ENCODE results near the gene SMAP2.

SMAP2 gene

GRCh38 chr1:40390857-40391256 is 17.3 kb downstream of the SMAP2 start:
- no peak for DNase-seq (ENCODE audit: low read depth, low spot score)

GRCh38 chr1:40391688-40392145 is 18.2 kb downstream of the SMAP2 start:
- DNase-seq (ENCODE audit: low read depth, low spot score) = no peak

DNA sequence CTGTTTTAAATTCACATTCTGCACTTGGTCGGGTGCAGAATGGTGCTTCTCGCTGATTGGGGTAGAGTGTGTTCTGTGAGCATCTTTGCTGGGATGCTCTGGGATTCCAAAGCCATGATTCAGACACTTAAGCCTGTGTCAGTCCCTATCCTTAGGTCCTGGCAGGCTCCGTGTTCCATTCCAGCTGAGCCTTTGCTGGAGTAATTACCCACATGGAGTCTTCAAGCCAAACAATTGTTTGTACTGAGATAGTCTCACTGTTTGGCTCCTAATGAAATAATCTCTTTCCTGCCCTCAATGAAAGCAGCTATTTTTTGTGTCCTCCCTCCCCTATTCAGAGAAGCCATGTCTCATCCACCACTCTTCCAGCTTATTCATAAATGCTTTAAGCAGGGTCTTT is 18.7 kb downstream of the SMAP2 start:
- DNase-seq (ENCODE audit: low read depth, low spot score) = peak; percentile 4

DNA sequence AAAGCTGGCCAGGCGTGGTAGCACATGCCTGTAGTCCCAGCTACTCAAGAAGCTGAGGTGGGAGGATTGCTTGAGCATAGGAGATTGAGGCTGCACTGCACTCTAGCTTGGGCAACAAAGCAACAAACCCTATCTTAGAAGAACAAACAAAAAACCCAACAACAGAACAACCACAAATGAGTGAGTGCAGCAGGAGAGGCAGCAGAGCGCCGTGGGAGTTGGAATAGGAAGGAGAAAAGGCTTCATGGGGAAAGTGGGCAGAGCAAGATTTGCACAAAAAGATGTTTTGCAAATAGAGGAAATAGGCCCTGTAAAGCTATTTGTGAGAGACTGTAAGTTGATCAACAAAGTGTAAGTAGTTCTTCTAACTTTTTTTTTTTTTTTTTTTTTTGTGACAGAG is 19.6 kb downstream of the SMAP2 start:
- no peak for DNase-seq (ENCODE audit: low read depth, low spot score)

DNA sequence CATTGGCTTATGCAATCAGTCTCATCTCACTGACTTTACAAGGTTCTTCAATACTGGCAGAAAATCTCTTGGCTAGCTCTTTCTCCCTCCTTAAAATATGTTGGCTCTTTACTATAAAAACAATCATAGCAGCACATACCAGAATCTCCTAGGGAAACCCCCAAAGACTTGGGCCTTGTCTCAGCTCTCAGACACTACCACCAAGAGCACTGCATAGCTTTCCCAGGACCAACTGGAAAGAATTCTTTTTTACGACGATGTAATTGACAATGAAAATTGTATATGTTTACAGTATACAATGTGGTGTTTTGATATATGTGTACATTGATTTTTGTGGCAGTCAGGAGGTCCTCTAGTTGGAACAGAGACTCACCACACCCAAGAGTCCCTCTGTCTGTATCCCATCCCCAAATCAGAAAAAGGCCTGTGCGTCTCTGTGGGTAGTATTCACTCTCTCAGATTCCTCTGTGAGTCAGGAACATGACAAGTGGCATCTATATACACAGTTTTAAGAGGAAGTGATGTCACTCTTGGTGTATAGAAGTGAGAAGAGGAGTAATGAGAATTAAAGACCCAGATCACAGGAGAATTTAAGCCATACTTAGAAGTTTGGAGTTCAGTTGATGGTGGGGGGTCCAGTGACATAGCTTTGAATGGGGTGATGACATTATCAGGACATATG is 21.1 kb downstream of the SMAP2 start:
- DNase-seq (ENCODE audit: low read depth, low spot score) = no peak

GRCh38 chr1:40395190-40396175 is 22.0 kb downstream of the SMAP2 start:
- no peak for DNase-seq (ENCODE audit: low read depth, low spot score)

DNA sequence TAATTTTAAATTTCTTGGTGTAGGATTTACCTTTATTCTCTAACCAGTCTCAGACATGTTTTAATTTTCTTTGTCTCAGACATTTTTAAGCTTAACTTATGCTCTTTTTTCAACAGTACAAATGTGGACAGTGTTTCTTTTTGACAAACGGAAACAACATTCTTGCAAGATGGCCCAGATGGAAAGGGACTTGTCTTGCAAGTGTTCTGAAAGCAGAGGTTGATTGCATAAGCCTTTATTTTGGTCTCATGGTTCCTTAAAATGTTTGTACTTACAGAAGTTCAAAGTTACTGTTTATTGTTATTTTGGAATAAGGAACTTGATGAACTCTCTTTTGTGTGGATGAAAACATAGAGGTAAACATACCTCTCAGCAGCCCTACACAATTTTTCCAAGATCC is 22.9 kb downstream of the SMAP2 start:
- DNase-seq (ENCODE audit: low read depth, low spot score) = no peak

DNA sequence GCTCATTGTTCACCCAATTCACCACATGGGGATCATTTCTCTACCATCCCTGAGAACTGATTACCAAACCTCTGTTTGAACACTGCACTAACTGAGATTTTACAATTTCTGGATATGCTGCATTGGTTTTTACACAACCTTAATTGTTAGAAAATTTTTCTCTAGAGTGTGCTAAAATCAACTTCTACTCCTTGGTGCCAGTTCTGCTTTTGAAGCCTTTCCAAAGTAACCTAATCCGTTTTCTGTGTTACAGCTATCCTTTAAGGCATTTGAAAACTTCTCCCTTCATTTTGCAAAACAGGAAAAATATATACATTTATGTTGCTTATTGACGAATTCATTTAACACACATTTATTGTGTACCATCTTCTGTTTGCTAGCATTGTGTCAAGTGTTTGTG is 23.7 kb downstream of the SMAP2 start:
- DNase-seq (ENCODE audit: low read depth, low spot score) = no peak

GRCh38 chr1:40399984-40400704 is 26.6 kb downstream of the SMAP2 start:
- no peak for DNase-seq (ENCODE audit: low read depth, low spot score)

GRCh38 chr1:40401473-40402201 is 28.1 kb downstream of the SMAP2 start:
- DNase-seq (ENCODE audit: low read depth, low spot score) = no peak

- no peak for DNase-seq (ENCODE audit: low read depth, low spot score)
Observed at GRCh38 chr1:40404670-40405462, 31.3 kb downstream of the SMAP2 start.

GRCh38 chr1:40405812-40406211 is 32.3 kb downstream of the SMAP2 start:
- no peak for DNase-seq (ENCODE audit: low read depth, low spot score)

- no peak for DNase-seq (ENCODE audit: low read depth, low spot score)
Observed at GRCh38 chr1:40407453-40407852, 33.9 kb downstream of the SMAP2 start.

DNA sequence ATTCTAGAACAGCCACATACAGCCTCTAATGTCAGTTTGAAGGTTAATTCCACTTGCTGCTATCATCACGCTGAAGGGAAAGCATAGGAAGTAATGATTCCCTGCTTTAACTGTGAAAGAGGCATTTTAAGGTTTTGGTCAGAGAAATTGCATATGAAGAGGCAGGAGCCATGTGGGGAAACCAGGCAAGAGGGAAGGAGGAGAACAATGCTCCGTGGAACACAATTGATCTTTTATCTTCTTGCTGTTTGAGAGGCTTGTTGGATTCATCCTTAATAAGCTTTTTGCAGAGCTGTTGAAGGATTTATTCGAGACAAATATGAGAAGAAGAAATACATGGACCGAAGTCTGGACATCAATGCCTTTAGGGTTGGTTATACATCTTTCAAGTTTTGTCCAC is 35.9 kb downstream of the SMAP2 start:
- DNase-seq (ENCODE audit: low read depth, low spot score) = no peak

- no peak for DNase-seq (ENCODE audit: low read depth, low spot score)
Observed at GRCh38 chr1:40411294-40411693, 37.8 kb downstream of the SMAP2 start.

GRCh38 chr1:40411843-40412242 is 38.3 kb downstream of the SMAP2 start:
- no peak for DNase-seq (ENCODE audit: low read depth, low spot score)

- DNase-seq (ENCODE audit: low read depth, low spot score) = no peak
Observed at GRCh38 chr1:40413527-40414252, 40.2 kb downstream of the SMAP2 start.

DNA sequence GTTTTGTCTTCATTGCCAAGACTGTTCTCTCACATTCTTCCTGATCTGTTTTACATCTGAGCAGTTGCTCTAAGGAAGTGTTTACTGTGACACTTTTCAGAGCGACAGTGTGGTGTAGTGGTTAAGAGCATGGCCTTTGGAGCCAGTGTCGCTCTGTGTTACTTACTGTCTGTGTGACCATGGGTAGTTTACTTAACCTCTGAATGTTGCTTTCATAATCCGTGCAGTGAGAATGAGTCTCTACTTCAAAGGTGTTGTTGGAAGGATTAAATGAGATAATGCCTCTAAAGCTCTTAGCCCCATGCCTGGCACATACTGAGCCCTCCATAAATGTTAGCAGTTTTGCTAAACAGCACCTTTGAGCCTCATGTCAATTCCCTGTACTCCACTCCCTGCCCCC is 40.8 kb downstream of the SMAP2 start:
- no peak for DNase-seq (ENCODE audit: low read depth, low spot score)

DNA sequence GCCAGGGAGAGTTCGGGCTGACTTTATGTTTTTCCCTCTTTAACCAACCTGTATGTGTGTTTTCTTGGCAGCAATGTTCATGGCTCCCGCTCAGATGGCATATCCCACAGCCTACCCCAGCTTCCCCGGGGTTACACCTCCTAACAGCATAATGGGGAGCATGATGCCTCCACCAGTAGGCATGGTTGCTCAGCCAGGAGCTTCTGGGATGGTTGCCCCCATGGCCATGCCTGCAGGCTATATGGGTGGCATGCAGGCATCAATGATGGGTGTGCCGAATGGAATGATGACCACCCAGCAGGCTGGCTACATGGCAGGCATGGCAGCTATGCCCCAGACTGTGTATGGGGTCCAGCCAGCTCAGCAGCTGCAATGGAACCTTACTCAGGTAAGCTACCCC is 43.2 kb downstream of the SMAP2 start:
- DNase-seq (ENCODE audit: low read depth, low spot score) = no peak

Data from ELF-1 (cell line).